ENCODE measurements around the gene CNPY1. TPM values are rescaled to one million over a fixed set of nuclear protein-coding genes. Genes with fewer than 3 reads are reported as not detected.

CNPY1 gene
- total RNA-seq, 1 donor from 2014 or later = not detected

- no peaks in the 10 kb centered on the region for H3K79me2 ChIP-seq (ENCODE audit: insufficient read depth, low read length)
- H3K4me2 ChIP-seq (ENCODE audit: low read length) = peak overlapping the region; percentile 82
- no peaks in the 10 kb centered on the region for H3K9me3 ChIP-seq (ENCODE audit: insufficient read depth, low read depth, low read length)
- Mint-ChIP-seq H3K36me3 (ENCODE audit: low read depth, unreplicated experiment) (peaks cover 3% of the 10 kb centered on the region), H3K27me3 (ENCODE audit: low read depth, unreplicated experiment) (peaks cover 67% of the 10 kb centered on the region), H3K4me1 (ENCODE audit: low read depth, unreplicated experiment) (no peaks in the 10 kb centered on the region), H3K27ac (ENCODE audit: unreplicated experiment) (peak overlapping the region; percentile 75), H3K4me3 (ENCODE audit: unreplicated experiment) (no peak overlapping the region), H3K9me3 (ENCODE audit: unreplicated experiment) (peaks cover 18% of the 10 kb centered on the region)
- peaks cover 3% of the 10 kb centered on the region for H3K4me1 ChIP-seq (ENCODE audit: insufficient read depth, low read length)
- no peak for TF ChIP-seq EZH2 (IDR thresholded peaks at IDR 0.05; ENCODE audit: insufficient read depth, low read length)
- TF ChIP-seq, protein P1, sequence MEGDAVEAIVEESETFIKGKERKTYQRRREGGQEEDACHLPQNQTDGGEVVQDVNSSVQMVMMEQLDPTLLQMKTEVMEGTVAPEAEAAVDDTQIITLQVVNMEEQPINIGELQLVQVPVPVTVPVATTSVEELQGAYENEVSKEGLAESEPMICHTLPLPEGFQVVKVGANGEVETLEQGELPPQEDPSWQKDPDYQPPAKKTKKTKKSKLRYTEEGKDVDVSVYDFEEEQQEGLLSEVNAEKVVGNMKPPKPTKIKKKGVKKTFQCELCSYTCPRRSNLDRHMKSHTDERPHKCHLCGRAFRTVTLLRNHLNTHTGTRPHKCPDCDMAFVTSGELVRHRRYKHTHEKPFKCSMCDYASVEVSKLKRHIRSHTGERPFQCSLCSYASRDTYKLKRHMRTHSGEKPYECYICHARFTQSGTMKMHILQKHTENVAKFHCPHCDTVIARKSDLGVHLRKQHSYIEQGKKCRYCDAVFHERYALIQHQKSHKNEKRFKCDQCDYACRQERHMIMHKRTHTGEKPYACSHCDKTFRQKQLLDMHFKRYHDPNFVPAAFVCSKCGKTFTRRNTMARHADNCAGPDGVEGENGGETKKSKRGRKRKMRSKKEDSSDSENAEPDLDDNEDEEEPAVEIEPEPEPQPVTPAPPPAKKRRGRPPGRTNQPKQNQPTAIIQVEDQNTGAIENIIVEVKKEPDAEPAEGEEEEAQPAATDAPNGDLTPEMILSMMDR (IDR thresholded peaks at IDR 0.05; ENCODE audit: insufficient read depth, low read depth, low read length) = no peak
- no peak overlapping the region for H2AFZ ChIP-seq (ENCODE audit: low read depth, low read length)
- peaks cover 4% of the 10 kb centered on the region for H4K20me1 ChIP-seq (ENCODE audit: insufficient read depth, low read length)
- H3K9ac ChIP-seq (ENCODE audit: low read length) = no peak overlapping the region
- H3K27ac ChIP-seq (ENCODE audit: low read depth, low read length) = no peak overlapping the region
- peaks cover 89% of the 10 kb centered on the region for H3K27me3 ChIP-seq (ENCODE audit: insufficient read depth, low read length)
- DNase-seq (ENCODE audit: low read depth) (no peak), FAIRE-seq (no peak)
- H3K36me3 ChIP-seq (ENCODE audit: insufficient read depth, low read length) = no peaks in the 10 kb centered on the region
- no peak overlapping the region for H3K4me3 ChIP-seq (ENCODE audit: insufficient read depth, low read depth, low read length)
These were observed 90.3 kb downstream of the CNPY1 start for GRCh38 chr7:155455776-155456737.

DNA sequence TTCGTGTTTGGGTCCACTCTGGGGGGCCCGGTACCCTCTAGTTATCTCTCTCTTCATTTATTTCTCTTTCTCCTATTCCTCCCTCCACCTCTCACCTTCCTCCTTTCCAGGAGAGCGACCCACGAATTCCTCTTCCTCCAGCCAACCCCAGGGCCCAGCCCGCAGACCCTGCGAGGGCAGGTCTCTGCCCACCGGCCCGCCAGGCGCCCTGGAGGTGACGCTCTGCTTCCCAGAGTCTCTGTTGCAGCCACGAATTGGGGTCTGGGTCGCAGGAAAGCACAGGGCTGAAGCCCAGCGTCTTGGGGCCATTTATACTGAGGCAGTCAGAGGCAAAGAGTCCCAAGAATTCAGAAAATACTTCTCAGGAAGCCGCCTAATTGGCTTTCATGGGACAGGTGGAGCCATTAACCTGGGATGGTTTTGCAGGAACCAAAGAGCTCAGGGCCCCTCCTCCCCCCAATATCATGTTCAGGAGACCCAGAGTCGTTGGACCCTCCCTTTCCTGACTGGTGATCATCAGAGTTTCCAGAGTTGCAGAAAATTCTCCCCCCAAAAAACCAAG lies 91.1 kb downstream of the CNPY1 start:
- Mint-ChIP-seq H3K4me3 (ENCODE audit: unreplicated experiment) (no peak overlapping the region), H3K36me3 (ENCODE audit: low read depth, unreplicated experiment) (peaks cover 2% of the 10 kb centered on the region), H3K9me3 (ENCODE audit: unreplicated experiment) (peaks cover 20% of the 10 kb centered on the region), H3K27ac (ENCODE audit: unreplicated experiment) (no peak overlapping the region), H3K4me1 (ENCODE audit: low read depth, unreplicated experiment) (no peaks in the 10 kb centered on the region), H3K27me3 (ENCODE audit: low read depth, unreplicated experiment) (peaks cover 64% of the 10 kb centered on the region)
- Histone ChIP-seq H3K27ac (ENCODE audit: low read depth, low read length) (no peak overlapping the region), H3K36me3 (ENCODE audit: insufficient read depth, low read length) (no peaks in the 10 kb centered on the region), H4K20me1 (ENCODE audit: insufficient read depth, low read length) (peaks cover 4% of the 10 kb centered on the region), H3K4me3 (ENCODE audit: insufficient read depth, low read depth, low read length) (no peak overlapping the region), H3K79me2 (ENCODE audit: insufficient read depth, low read length) (no peaks in the 10 kb centered on the region), H3K27me3 (ENCODE audit: insufficient read depth, low read length) (peaks cover 89% of the 10 kb centered on the region), H3K4me1 (ENCODE audit: insufficient read depth, low read length) (peaks cover 3% of the 10 kb centered on the region), H2AFZ (ENCODE audit: low read depth, low read length) (no peak overlapping the region), H3K4me2 (ENCODE audit: low read length) (no peak overlapping the region), H3K9me3 (ENCODE audit: insufficient read depth, low read depth, low read length) (no peaks in the 10 kb centered on the region), H3K9ac (ENCODE audit: low read length) (no peak overlapping the region)
- DNase-seq (ENCODE audit: low read depth) = no peak
- no peak for FAIRE-seq
- TF ChIP-seq, protein P1 (IDR thresholded peaks at IDR 0.05; ENCODE audit: insufficient read depth, low read depth, low read length) = no peak
- no peak for TF ChIP-seq EZH2 (IDR thresholded peaks at IDR 0.05; ENCODE audit: insufficient read depth, low read length)
